NOMO-1 (cell line): ENCODE results near the gene ZKSCAN8.

Experiments
- DNase-seq, 2 experiments: peaks; one replicate each; lab custom pipeline; 2025; ENCODE audit not compliant: unreplicated experiment in 2 of 2; lab: John Stamatoyannopoulos, UW

ZKSCAN8 gene

DNA sequence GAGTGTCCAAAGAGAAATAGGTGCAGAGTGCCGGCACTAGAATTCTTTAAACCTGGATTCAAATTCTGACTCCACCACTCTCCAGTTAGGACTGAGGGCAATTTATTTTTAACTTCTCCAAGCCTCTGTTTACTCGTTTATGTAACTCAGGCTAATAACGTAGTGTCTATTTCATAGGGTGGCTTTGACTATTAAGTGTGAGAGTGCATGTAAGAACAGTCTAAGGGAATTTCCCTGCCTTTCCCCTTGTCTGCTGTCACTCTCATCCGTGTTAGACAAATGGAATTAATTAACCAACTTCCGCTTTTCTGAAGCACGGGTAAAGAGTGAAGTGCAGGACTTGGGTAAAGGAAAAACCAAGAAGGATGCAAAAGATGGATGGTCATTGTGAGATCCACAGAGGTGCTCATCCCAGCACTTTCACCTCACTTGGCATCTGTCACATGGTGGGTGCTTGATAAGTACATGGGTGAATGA, 4.1 kb upstream of the ZKSCAN8 start:
- peak; percentile 23 to 57 for DNase-seq

DNA sequence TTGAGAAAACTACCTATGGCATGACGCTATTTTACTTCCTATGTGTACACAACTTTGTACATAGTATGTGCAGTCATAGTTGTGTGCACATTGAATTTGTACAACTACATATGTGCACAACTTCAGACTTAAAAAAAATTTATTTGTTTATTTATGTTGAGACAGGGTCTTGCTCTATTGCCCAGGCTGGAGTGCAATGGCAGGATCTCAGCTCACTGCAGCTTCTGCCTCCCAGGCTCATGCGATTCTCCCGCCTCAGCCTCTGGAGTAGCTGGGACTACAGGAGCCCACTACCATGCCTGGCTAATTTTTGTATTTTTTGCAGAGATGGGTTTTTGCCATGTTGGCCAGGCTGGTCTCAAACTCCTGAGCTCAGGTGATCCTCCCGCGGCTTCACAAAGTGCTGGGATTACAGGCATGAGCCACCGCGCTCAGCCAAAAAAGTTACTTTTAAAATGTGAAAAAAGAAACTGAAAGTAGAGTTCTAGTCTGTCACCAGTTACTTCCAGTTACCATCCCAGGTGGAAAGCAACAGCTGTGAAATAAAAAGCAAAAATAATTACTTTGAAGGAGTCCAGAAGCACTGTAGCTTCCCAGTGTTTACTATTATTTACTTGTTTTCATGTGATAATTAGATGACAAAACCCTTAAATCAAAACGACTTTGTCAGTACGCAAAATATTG, 1.7 kb upstream of the ZKSCAN8 start:
- DNase-seq: no peak

DNA sequence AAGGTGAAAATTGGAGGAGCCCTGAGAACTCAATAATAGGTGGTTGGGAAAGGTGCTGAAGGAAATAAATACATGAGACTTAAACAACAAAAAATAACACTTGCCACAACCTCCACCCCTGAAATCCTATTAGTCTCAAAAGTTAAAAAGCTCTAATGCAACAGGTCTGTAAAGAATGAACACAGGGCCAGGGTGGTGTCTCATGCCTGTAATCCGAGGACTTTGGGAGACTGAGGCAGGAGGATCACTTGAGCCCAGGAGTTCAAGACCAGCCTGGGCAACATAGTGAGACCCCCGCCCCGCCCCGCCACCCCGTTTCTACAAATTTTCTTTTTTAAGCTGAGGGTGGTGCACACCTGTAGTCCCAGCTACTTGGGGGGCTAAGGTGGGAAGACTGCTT, 1.1 kb upstream of the ZKSCAN8 start:
- no peak for DNase-seq

DNA sequence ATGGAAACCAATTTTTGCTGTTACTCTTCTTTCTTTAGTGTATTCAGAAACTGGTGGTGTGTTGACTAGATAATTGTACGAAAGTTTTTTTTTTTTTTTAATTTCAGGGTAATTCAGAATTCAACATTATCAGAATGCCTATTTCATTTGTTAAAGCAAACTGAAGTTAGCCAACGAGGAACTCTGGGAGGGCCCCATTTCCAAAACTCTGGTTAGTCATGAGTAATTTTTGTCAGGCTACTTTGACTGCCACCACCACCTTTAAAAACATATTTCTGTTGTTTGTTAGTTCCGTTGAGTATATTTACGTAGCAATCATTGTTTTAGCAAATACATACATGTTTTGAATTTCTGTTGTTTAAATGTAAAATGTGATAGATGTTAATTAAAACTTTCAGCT, 763 bp downstream of the ZKSCAN8 start:
- DNase-seq: peak in 1 of 2 experiments; percentile 4

DNA sequence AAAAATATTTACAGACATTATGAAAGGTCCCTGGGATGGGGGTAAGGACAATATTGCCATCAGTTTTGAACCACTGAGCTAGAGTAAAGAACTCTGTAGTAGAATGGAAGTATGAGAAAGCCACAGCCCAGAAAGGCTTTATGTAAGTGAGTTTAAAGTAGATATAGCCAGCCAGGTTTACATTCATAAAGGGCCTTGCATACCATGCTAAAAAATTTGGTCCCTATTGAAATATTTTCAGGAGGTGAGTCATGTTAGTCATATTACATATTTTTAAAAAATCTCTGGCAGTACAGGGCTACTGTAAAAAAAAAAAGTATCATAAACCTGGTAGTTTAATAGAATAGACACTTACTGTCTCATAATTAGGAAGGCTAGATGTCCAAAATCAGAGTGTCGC, 3.5 kb downstream of the ZKSCAN8 start:
- no peak for DNase-seq

DNA sequence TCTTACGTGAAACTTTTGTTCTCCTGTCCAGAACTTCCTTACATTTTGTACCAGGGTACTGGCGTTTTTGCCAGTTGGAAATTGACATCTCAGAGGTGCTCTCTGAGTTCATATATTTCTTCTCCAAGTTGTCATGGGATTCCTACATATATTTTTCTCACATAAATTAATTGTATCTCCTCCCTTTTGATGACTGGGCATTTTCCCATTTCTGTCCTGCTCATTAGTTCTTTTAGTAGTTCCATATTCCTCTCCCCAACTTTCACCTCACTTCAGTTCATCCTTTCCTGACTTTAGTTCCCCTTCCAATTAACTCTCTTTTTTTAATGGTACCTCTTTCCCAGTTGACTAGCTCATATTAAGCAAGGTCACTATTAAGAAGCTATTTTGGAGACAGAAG, 10.8 kb downstream of the ZKSCAN8 start:
- no peak for DNase-seq

DNA sequence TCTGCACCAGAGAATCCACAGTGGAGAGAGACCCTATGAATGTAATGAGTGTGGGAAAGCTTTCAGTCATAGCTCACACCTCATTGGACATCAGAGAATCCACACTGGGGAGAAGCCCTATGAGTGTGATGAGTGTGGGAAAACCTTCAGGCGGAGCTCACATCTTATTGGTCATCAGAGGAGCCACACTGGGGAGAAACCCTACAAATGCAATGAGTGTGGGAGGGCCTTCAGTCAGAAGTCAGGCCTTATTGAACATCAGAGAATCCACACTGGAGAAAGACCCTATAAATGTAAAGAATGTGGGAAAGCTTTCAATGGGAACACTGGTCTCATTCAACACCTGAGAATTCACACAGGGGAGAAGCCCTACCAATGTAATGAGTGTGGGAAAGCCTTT, 11.9 kb downstream of the ZKSCAN8 start:
- no peak for DNase-seq

DNA sequence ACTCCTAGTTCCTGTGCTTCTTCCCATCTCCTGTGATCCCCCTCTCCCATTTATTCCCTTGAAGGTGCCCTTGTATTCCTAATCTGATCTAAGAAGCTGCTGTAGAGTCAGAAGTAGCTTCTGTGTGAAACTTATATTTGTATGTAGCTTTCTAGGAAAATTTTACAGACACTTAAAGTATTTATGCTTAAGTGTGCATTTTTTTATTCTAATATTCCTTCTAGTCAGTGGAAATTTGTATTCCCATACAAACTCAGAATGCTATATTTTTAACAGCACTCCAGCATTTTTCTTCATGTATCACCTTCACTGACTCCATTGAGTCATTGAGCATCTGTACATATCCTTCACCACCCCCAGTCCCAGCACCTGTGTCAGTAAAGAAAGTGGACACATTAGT, 12.7 kb downstream of the ZKSCAN8 start:
- no peak for DNase-seq

DNA sequence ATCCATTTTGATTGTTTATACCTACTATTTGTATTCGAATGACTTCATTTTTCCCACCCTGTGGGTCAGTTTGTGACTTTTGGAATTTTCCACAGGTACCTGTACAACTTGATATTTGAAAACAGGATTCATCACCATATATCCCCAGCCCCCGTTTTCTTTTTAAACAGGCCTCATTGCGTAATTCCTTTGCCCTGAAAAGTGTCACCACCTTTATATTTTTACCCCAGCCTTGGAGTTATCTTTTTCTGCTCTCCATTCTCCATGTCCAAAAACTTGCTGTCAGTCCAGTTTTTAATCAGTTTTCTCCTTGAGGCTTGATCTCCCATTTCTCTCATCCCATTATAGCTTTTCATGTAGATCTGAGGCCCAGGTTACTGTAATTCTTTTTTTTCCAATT, 16.6 kb downstream of the ZKSCAN8 start:
- DNase-seq: no peak

DNA sequence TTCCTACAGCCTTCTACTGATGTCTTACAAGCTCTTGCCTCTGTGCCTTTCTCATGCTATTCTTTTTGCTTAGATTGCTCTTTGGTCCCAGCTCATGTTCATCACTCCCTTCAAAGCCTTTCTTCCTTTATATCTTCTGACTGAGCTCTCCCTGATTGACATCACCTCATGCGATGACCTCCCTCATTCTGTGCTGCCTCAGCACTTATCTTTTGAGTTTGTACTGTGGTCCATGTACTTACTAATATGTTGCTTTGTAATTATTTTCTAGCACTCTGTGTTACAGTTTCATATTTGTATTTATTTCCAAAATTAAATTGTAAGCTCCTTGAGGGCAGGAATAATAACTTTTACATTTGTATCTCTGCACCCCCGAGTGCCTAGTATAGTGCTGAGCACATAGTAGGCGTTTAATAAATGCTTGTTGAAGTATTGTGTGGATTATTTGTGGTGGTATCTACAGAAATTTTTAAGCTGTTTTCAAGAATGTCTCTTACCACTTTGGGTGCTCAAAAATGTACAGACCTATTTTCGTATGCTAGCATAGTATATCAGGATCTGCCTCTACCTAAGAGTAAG, 17.4 kb downstream of the ZKSCAN8 start:
- no peak for DNase-seq

DNA sequence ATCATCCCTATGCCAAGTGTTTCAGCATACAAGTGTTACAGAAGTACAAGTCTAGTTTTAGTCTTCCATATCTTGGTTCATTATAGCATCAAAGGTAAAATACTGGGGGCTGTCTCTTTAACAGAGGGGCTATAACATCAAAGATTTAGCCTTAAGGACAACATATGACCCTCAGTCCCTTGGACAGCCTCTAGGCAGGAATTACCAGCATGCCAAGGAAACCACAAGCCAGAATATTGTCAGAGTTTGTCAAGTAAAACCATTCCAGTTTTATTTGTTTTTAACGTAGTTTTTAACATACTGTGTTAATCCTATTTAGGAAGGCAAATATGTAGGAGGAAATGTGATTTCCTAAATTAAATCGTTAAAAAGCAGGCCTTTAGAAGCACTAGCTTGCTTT, 18.6 kb downstream of the ZKSCAN8 start:
- no peak for DNase-seq

DNA sequence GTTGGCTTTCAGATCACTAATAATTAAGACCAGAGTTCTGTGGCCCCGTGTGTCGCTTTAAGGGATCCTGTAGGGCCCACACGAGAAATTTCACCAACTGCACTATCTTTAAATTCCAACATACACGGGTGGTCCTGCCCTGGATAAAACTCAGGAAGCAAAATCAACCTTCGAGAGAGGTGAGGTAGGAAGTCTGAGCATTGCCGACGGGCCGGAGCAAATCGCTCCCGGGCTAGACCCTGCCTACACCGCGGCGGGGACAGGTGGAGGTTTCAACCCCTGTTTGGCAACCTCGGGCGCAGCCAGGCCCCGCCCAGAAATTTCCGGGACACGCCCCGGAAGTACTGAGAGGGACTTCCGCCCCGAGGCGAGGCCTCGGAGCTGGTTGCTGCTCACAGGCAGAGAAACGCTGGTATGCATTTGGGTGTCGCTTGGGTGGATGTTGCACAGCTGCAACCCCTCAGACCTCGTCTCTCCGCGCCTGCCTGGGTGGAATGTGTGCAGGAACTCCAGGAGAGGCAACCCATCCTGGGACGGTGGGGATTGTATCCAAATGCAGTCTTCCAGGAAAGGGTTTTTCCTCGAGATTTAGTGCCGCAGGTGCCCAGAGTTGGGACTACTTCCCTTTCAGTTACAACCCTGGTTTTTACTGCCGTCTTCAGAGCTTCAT, 19.9 kb downstream of the ZKSCAN8 start:
- peak; percentile 23 to 49 for DNase-seq

DNA sequence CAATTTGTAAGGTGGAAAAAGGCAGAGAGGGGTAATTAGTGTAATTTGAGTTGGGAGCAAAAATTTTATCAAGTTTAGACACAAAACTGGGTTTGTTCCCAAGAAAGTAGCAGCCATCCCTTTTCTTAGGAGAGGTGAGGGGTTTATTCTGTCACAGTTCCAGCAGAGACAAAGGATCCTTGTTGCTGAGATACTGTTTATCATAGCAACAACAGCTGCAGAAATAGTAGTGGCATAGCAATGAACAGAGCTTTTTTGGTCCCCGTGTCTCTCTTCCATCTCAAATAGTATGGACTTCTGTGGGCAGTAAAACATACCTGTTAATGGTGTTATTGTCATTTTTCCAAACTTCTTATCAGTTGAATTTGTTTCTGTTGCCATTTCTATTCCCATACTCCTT, 23.9 kb downstream of the ZKSCAN8 start:
- no peak for DNase-seq

DNA sequence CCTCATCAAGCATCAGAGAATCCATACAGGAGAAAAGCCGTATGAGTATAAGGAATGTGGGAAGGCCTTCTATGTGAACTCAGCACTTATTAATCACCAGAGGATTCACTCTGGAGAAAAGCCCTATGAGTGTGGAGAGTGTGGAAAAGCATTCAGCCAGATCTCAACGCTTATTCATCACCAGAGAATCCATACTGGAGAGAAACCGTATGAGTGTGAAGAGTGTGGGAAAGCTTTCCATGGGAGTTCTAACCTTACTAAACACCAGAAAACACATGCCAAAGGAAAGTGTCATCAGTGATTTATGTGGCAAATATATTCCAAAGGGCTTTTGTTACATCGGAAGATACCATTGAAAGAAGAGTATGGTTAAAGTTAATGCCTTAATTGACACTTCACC, 25.4 kb downstream of the ZKSCAN8 start:
- no peak for DNase-seq

DNA sequence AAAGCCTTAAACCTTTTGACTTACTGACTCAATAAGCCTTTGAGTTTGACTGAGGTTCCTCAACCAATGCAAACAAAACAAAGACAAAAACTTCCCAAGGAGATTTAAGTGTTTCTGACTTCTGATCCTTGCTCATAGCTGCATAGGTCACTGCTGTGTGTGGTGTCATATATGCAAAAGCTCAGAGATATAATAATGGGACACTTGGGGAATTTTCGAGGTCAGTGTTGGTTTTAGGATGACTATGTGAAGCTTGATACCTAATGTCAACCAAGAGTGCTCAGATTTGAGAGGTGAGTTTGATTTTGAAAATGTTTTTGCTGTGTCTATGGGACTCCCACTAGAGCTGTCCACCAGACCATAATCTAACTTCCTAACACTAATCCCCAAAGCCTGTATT, 26.2 kb downstream of the ZKSCAN8 start:
- DNase-seq: no peak

DNA sequence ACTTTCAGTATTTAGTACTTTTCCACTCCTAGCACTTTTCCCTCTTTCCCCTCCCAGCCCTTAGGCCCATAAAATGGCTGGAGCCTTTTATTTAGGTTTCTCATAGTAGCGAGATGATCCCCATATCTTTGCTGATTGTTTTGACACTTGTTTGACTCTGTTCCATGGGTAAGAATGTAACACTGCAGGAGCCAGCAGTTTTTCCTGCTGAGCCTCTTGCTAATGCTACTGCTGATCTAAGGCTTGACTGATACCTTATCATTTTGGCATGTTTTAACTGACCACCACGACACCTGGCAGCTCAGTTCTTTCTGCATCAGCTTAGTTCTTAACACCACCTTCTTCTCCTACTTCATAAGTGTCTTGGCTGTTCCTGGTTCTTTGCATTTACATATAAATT, 29.6 kb downstream of the ZKSCAN8 start:
- DNase-seq: no peak

DNA sequence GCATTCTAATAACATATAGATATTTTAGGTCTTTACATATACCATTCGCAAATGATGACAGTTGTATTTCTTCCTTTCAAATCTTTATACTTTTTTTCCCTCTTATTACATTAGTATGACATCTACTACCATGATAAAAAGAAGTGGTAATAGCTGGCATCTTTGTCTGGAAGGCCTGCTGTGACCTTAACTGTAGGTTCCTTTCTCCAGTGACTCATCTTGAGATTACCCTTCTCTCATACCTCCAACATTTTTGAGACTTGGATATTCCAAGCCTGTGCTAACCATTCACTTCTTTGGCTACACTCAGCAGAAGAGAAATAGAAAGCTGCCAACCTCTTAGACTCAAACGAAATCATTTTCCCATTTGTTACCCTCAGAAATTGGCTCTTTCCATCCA, 30.3 kb downstream of the ZKSCAN8 start:
- DNase-seq: no peak

DNA sequence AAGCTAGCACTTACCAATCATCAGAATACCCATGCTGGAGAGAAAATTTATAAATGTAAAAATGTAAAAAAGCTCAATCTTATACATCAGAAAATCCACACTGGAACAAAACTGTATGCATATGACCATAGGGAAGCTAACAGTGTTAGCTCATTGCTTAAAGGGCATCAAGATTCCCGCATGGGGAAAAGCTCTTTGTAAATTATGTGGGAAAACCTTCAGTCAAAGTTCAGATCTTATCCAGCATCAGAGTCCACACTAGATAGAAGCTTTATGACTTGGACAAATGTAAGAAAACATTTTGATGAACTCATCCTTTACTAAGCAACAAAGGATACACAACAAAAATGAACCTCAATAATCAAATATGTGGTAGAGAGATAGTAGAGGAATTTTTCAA, 34.7 kb downstream of the ZKSCAN8 start:
- no peak for DNase-seq

DNA sequence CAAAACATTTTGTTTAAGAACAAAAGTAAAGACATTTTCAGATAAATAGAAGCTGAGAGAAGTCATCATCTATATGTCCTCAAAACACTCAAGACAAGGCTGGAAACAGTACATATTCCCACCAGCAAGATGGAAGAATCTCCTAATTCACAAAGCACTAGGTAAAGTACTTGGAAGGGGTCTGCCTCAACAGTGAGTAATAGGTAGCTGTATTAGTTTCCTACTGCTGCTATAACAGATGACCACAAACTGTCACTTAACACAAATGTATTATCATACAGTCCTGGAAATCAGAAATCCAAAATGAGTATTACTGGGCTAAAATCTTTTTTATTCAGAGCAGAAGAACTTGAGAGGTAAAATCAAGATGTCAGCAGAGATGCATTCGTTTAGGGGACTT, 40.6 kb downstream of the ZKSCAN8 start:
- no peak for DNase-seq

DNA sequence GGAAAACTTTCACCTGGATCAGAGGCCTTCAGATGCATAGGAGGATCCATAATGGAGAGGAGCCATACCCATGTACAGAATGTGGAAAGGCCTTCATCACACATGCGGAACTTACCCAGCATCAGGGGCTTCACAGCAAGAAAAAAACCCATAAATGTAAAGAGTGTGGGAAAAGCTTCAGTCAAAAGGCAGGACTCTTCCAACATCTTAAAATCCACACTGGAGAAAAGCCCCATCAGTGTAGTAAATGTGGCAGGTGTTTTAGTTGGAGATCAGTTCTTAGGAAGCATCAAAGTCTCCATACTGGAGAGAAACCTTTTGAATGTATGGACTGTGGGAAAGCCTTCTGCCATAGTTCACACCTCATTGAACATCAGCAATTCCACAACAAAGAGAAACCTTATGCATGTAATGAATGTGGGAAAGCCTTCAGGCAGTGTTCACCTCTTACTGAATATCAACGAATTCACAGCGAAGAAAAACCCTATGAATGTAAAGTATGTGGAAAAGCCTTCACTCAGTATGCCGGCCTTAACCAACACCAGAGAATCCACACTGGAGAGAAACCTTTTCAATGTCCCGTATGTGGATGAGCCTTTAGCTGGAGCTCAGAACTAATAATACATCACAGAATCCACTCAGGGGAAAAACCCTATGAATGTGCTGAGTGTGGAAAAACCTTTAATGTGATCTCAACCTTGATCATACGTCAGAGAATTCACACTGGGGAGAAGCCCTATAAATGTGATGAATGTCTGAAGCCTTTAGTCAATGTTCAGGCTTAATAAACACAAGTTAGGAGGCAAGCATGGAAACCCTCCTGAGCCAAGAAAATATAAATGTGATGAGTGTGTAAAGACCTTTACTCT, 46.7 kb downstream of the ZKSCAN8 start:
- DNase-seq: no peak

DNA sequence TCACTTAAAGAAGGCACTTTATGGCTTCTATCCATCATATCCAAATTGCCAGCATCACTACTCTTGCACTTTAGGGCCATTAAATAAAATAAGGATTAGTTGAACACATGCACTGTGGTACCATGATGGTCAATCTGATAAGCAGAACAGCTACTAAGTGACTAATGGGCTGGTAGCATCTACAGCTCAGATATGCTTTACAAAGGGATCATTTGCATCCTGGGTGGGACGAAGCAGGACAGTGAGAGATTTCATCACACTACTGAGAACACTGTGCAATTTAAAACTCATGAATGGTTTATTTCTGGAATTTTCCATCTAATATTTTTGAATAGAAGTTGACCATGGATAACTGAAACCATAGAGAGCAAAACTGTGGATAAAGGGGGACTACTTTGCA, 58.3 kb downstream of the ZKSCAN8 start:
- DNase-seq: no peak
